PC-9 (cell line): ENCODE measurements around the gene BOLA1.

Source experiments
- EZH2 ChIP-seq: fragments of 200-600 bp; sonication (generic); IDR thresholded peaks from 2 replicates; pipeline ENCODE4 v1.8.0; 2017; ENCODE audit warnings: antibody characterized with exemption, low read depth
- TF ChIP-seq, protein P1 (sequence below): fragments of 200-600 bp; sonication (generic); conservative IDR thresholded peaks from 2 replicates; pipeline ENCODE4 v1.6.1; 2017; ENCODE audit warnings: mixed run types, antibody characterized with exemption, mild to moderate bottlenecking, moderate library complexity

DNA sequence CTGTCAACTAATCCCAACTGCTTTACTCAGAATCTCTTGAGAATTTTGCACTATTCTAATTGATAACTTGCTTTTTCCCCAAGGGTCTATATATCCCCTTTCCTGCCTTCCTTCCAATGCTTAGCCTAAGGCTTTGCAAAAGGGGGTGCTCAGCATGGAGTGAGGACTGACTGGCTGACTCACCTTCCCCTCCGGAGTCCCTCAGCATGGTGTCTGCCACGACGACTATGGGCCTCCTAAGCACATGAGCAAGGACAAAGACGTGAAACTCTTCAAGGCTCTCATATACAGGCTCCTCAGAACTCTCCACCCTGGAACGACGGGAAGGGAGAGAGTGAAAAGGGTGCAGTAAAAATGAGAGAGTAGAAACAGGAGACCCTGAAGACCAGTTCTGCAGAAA is 50.5 kb downstream of the BOLA1 start:
- TF ChIP-seq EZH2: no peak
- TF ChIP-seq, protein P1, sequence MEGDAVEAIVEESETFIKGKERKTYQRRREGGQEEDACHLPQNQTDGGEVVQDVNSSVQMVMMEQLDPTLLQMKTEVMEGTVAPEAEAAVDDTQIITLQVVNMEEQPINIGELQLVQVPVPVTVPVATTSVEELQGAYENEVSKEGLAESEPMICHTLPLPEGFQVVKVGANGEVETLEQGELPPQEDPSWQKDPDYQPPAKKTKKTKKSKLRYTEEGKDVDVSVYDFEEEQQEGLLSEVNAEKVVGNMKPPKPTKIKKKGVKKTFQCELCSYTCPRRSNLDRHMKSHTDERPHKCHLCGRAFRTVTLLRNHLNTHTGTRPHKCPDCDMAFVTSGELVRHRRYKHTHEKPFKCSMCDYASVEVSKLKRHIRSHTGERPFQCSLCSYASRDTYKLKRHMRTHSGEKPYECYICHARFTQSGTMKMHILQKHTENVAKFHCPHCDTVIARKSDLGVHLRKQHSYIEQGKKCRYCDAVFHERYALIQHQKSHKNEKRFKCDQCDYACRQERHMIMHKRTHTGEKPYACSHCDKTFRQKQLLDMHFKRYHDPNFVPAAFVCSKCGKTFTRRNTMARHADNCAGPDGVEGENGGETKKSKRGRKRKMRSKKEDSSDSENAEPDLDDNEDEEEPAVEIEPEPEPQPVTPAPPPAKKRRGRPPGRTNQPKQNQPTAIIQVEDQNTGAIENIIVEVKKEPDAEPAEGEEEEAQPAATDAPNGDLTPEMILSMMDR: no peak
